ENCODE measurements around the gene APOL6. TPM values are rescaled to one million over a fixed set of nuclear protein-coding genes. Genes with fewer than 3 reads are reported as not detected.
"Not testable (repeated sequence)": the region's sequence is repeated elsewhere in the genome, so short reads cannot be mapped to it uniquely, and the experiment has no call there.

APOL6 gene
- total RNA-seq, 1 experiment from 2014 or later = 0.03 TPM

- no peak overlapping the region for H3K4me3 ChIP-seq (ENCODE audit: insufficient read depth, low read depth, low read length)
- no peaks in the 10 kb centered on the region for H3K36me3 ChIP-seq (replicated peaks; ENCODE audit: control insufficient read depth, insufficient read depth, low read length)
- H3K27me3 ChIP-seq (ENCODE audit: control insufficient read depth, insufficient read depth, low read length) = no peaks in the 10 kb centered on the region
- DNase-seq = no peak
These were observed 15.1 kb downstream of the APOL6 start for GRCh38 chr22:35663371-35663770.

- Histone ChIP-seq H3K4me3 (ENCODE audit: insufficient read depth, low read depth, low read length) (no peak overlapping the region), H3K36me3 (replicated peaks; ENCODE audit: control insufficient read depth, insufficient read depth, low read length) (no peaks in the 10 kb centered on the region), H3K27me3 (ENCODE audit: control insufficient read depth, insufficient read depth, low read length) (no peaks in the 10 kb centered on the region)
- DNase-seq = no peak
These were observed 16.8 kb downstream of the APOL6 start for GRCh38 chr22:35664955-35665587.

GRCh38 chr22:35666699-35667098, 18.5 kb downstream of the APOL6 start:
- H3K27me3 ChIP-seq (ENCODE audit: control insufficient read depth, insufficient read depth, low read length); H3K36me3 ChIP-seq (replicated peaks; ENCODE audit: control insufficient read depth, insufficient read depth, low read length); H3K4me3 ChIP-seq (ENCODE audit: insufficient read depth, low read depth, low read length); DNase-seq: not testable (repeated sequence)

GRCh38 chr22:35674335-35674734, 26.1 kb downstream of the APOL6 start:
- Histone ChIP-seq H3K4me3 (ENCODE audit: insufficient read depth, low read depth, low read length) (no peak overlapping the region), H3K27me3 (ENCODE audit: control insufficient read depth, insufficient read depth, low read length) (no peaks in the 10 kb centered on the region), H3K36me3 (replicated peaks; ENCODE audit: control insufficient read depth, insufficient read depth, low read length) (no peaks in the 10 kb centered on the region)
- no peak for DNase-seq

GRCh38 chr22:35676065-35676464, 27.8 kb downstream of the APOL6 start:
- not testable (repeated sequence) for H3K27me3 ChIP-seq (ENCODE audit: control insufficient read depth, insufficient read depth, low read length); DNase-seq; H3K4me3 ChIP-seq (ENCODE audit: insufficient read depth, low read depth, low read length); H3K36me3 ChIP-seq (replicated peaks; ENCODE audit: control insufficient read depth, insufficient read depth, low read length)

GRCh38 chr22:35677460-35678187, 29.4 kb downstream of the APOL6 start:
- no peak for DNase-seq
- H3K4me3 ChIP-seq (ENCODE audit: insufficient read depth, low read depth, low read length) = no peak overlapping the region
- H3K27me3 ChIP-seq (ENCODE audit: control insufficient read depth, insufficient read depth, low read length) = no peaks in the 10 kb centered on the region
- no peaks in the 10 kb centered on the region for H3K36me3 ChIP-seq (replicated peaks; ENCODE audit: control insufficient read depth, insufficient read depth, low read length)

- no peak overlapping the region for H3K4me3 ChIP-seq (ENCODE audit: insufficient read depth, low read depth, low read length)
- no peaks in the 10 kb centered on the region for H3K27me3 ChIP-seq (ENCODE audit: control insufficient read depth, insufficient read depth, low read length)
- no peaks in the 10 kb centered on the region for H3K36me3 ChIP-seq (replicated peaks; ENCODE audit: control insufficient read depth, insufficient read depth, low read length)
- DNase-seq = no peak
These were observed 30.6 kb downstream of the APOL6 start for GRCh38 chr22:35678836-35679235.

GRCh38 chr22:35679492-35679891, 31.2 kb downstream of the APOL6 start:
- not testable (repeated sequence) for H3K4me3 ChIP-seq (ENCODE audit: insufficient read depth, low read depth, low read length); H3K27me3 ChIP-seq (ENCODE audit: control insufficient read depth, insufficient read depth, low read length); DNase-seq; H3K36me3 ChIP-seq (replicated peaks; ENCODE audit: control insufficient read depth, insufficient read depth, low read length)

- no peaks in the 10 kb centered on the region for H3K36me3 ChIP-seq (replicated peaks; ENCODE audit: control insufficient read depth, insufficient read depth, low read length)
- H3K4me3 ChIP-seq (ENCODE audit: insufficient read depth, low read depth, low read length) = no peak overlapping the region
- DNase-seq = no peak
- H3K27me3 ChIP-seq (ENCODE audit: control insufficient read depth, insufficient read depth, low read length) = no peaks in the 10 kb centered on the region
These were observed 33.3 kb downstream of the APOL6 start for GRCh38 chr22:35681454-35682052.

- H3K4me3 ChIP-seq (ENCODE audit: insufficient read depth, low read depth, low read length) = no peak overlapping the region
- no peak for DNase-seq
- H3K36me3 ChIP-seq (replicated peaks; ENCODE audit: control insufficient read depth, insufficient read depth, low read length) = no peaks in the 10 kb centered on the region
- H3K27me3 ChIP-seq (ENCODE audit: control insufficient read depth, insufficient read depth, low read length) = no peaks in the 10 kb centered on the region
These were observed 35.3 kb downstream of the APOL6 start for GRCh38 chr22:35683560-35683959.

GRCh38 chr22:35684270-35684700, 36.0 kb downstream of the APOL6 start:
- peak; percentile 24 for DNase-seq
- H3K27me3 ChIP-seq (ENCODE audit: control insufficient read depth, insufficient read depth, low read length) = no peaks in the 10 kb centered on the region
- H3K36me3 ChIP-seq (replicated peaks; ENCODE audit: control insufficient read depth, insufficient read depth, low read length) = no peaks in the 10 kb centered on the region

GRCh38 chr22:35684732-35685131, 36.5 kb downstream of the APOL6 start:
- DNase-seq = no peak
- Histone ChIP-seq H3K4me3 (ENCODE audit: insufficient read depth, low read depth, low read length) (no peak overlapping the region), H3K36me3 (replicated peaks; ENCODE audit: control insufficient read depth, insufficient read depth, low read length) (no peaks in the 10 kb centered on the region), H3K27me3 (ENCODE audit: control insufficient read depth, insufficient read depth, low read length) (no peaks in the 10 kb centered on the region)

More at GRCh38 chr22:35684270-35684700, 36.0 kb downstream of the APOL6 start:
- no peak overlapping the region for H3K4me3 ChIP-seq (ENCODE audit: insufficient read depth, low read depth, low read length)

- Histone ChIP-seq H3K27me3 (ENCODE audit: control insufficient read depth, insufficient read depth, low read length) (no peaks in the 10 kb centered on the region), H3K4me3 (ENCODE audit: insufficient read depth, low read depth, low read length) (no peak overlapping the region), H3K36me3 (replicated peaks; ENCODE audit: control insufficient read depth, insufficient read depth, low read length) (no peaks in the 10 kb centered on the region)
- no peak for DNase-seq
These were observed 37.5 kb downstream of the APOL6 start for GRCh38 chr22:35685731-35686130.

GRCh38 chr22:35686298-35686697, 38.1 kb downstream of the APOL6 start:
- Histone ChIP-seq H3K4me3 (ENCODE audit: insufficient read depth, low read depth, low read length) (no peak overlapping the region), H3K36me3 (replicated peaks; ENCODE audit: control insufficient read depth, insufficient read depth, low read length) (no peaks in the 10 kb centered on the region), H3K27me3 (ENCODE audit: control insufficient read depth, insufficient read depth, low read length) (no peaks in the 10 kb centered on the region)
- DNase-seq = no peak

GRCh38 chr22:35687461-35687860, 39.2 kb downstream of the APOL6 start:
- Histone ChIP-seq H3K27me3 (ENCODE audit: control insufficient read depth, insufficient read depth, low read length) (no peaks in the 10 kb centered on the region; the same call in 1 of the 2 replicates), H3K36me3 (replicated peaks; ENCODE audit: control insufficient read depth, insufficient read depth, low read length) (no peaks in the 10 kb centered on the region), H3K4me3 (ENCODE audit: insufficient read depth, low read depth, low read length) (no peak overlapping the region)
- DNase-seq = no peak

All from H7 (cell line).